Liver (tissue), 9 donors: Measurements from ENCODE around the gene STOML1. TPM values are rescaled to one million over a fixed set of nuclear protein-coding genes. Genes with fewer than 3 reads are reported as not detected.

Experiments used
- DNase-seq: peaks from one replicate; pipeline ENCODE4 v3.0.0-alpha.2; 2017; ENCODE audit warnings: low spot score
- H3K27ac ChIP-seq, 2 donors: one replicate each; pipeline ENCODE4 v1.7.0; 2013; ENCODE audit warnings: inconsistent platforms in 2 of 2, low read length in 2 of 2, control low read depth in 1 of 2, low read depth in 1 of 2, mild to moderate bottlenecking in 1 of 2
- H3K27me3 ChIP-seq, 4 donors: one replicate each; pipeline versions ENCODE4 v1.6.1 to v1.7.0; 2013; ENCODE audit warnings: low read length in 3 of 4, inconsistent platforms in 1 of 4, mild to moderate bottlenecking in 1 of 4, moderate library complexity in 1 of 4; ENCODE audit not compliant: control insufficient read depth in 4 of 4, insufficient read depth in 4 of 4
- H3K36me3 ChIP-seq, 4 donors: one replicate each; pipeline versions ENCODE4 v1.6.1 to v1.7.0; 2013; ENCODE audit warnings: low read length in 3 of 4, mild to moderate bottlenecking in 3 of 4, low read depth in 1 of 4, moderate library complexity in 1 of 4; ENCODE audit not compliant: control insufficient read depth in 4 of 4, insufficient read depth in 3 of 4
- H3K4me1 ChIP-seq, 4 donors: one replicate each; pipeline versions ENCODE4 v1.6.1 to v1.7.0; 2013; ENCODE audit warnings: low read length in 3 of 4, mild to moderate bottlenecking in 3 of 4, moderate library complexity in 1 of 4; ENCODE audit not compliant: control insufficient read depth in 4 of 4, insufficient read depth in 4 of 4
- H3K4me3 ChIP-seq, 3 donors: one replicate each; pipeline versions ENCODE4 v1.6.1 to v1.7.0; 2013; ENCODE audit warnings: low read length in 3 of 3, control low read depth in 1 of 3, low read depth in 1 of 3, mild to moderate bottlenecking in 1 of 3
- H3K9ac ChIP-seq, 2 donors: one replicate each; pipeline ENCODE4 v1.7.0; 2013; ENCODE audit warnings: low read length in 2 of 2, mild to moderate bottlenecking in 2 of 2, moderate library complexity in 2 of 2, control low read depth in 1 of 2, low read depth in 1 of 2
- H3K9me3 ChIP-seq, 4 donors: one replicate each; pipeline versions ENCODE4 v1.6.1 to v1.7.0; 2013; ENCODE audit warnings: low read length in 3 of 4; ENCODE audit not compliant: control insufficient read depth in 4 of 4
- EGR1 ChIP-seq, 2 donors: IDR thresholded peaks; 2 replicates each; pipeline ENCODE4 v1.6.1; 2016 to 2018; ENCODE audit warnings: antibody characterized with exemption in 2 of 2, low read depth in 2 of 2
- FOXA1 ChIP-seq: IDR thresholded peaks from 2 replicates; pipeline ENCODE4 v1.6.1; 2016; ENCODE audit warnings: antibody characterized with exemption
- FOXA2 ChIP-seq: IDR thresholded peaks from 2 replicates; pipeline ENCODE4 v1.6.1; 2016; ENCODE audit warnings: antibody characterized with exemption
- GABPA ChIP-seq, 2 donors: IDR thresholded peaks in 1 of 2; conservative IDR thresholded peaks in 1 of 2; 2 replicates each; pipeline ENCODE4 v1.6.1; 2016; ENCODE audit warnings: antibody characterized with exemption in 2 of 2, mild to moderate bottlenecking in 1 of 2, moderate library complexity in 1 of 2
- HNF4A ChIP-seq, 2 donors: conservative IDR thresholded peaks; 2 replicates each; pipeline ENCODE4 v1.6.1; 2016; ENCODE audit warnings: antibody characterized with exemption in 2 of 2, mild to moderate bottlenecking in 2 of 2
- HNF4G ChIP-seq: IDR thresholded peaks from 2 replicates; pipeline ENCODE4 v1.6.1; 2016; ENCODE audit warnings: antibody characterized with exemption
- JUND ChIP-seq, 2 donors: IDR thresholded peaks; 2 replicates each; pipeline ENCODE4 v1.6.1; 2016; ENCODE audit warnings: antibody characterized with exemption in 2 of 2
- NR2F2 ChIP-seq: IDR thresholded peaks from 2 replicates; pipeline ENCODE4 v1.6.1; 2016; ENCODE audit warnings: antibody characterized with exemption
- RAD21 ChIP-seq, 2 donors: IDR thresholded peaks; 2 replicates each; pipeline ENCODE4 v1.6.1; 2016; ENCODE audit warnings: antibody characterized with exemption in 2 of 2, mild to moderate bottlenecking in 2 of 2
- RXRA ChIP-seq, 2 donors: IDR thresholded peaks; 2 replicates each; pipeline ENCODE4 v1.6.1; 2017 to 2018; ENCODE audit warnings: antibody characterized with exemption in 2 of 2, mild to moderate bottlenecking in 1 of 2
- SP1 ChIP-seq: IDR thresholded peaks from 2 replicates; pipeline ENCODE4 v1.6.1; 2018; ENCODE audit warnings: antibody characterized with exemption, mild to moderate bottlenecking
- YY1 ChIP-seq: IDR thresholded peaks from 2 replicates; pipeline ENCODE4 v1.6.1; 2016; ENCODE audit warnings: antibody characterized with exemption, mild to moderate bottlenecking
- WGBS: extraction: QIAGEN DNeasy Blood & Tissue Kit; methylation state at CpG from one replicate; pipeline ENCODE4 v1.1.7; 2013; 5-methylcytosine and 5-hydroxymethylcytosine counted together
- polyA plus RNA-seq, 2 donors: library from polyadenylated mRNA; stranded (reverse) in 1 of 2; unstranded in 1 of 2; fragments of 200-250 nt in 1 of 2; fragments of >200 nt in 1 of 2; fragmentation: Nextera tagmentation in 1 of 2; extraction: Ambion mirVana in 1 of 2; gene quantifications; one replicate each; pipeline versions ENCODE4 v1.2.1 to v1.2.3, GENCODE V29; 2013 to 2015
- total RNA-seq, 2 donors: library from RNA; depleted of rRNA; stranded (reverse); fragments of >200 nt; gene quantifications; one replicate each; pipeline ENCODE4 v1.2.3, GENCODE V29; 2014
- TF ChIP-seq, protein P1 (sequence below): IDR thresholded peaks from 2 replicates; pipeline ENCODE4 v1.6.1; 2016; ENCODE audit warnings: antibody characterized with exemption
- TF ChIP-seq, protein P2 (sequence below): IDR thresholded peaks from 2 replicates; pipeline ENCODE4 v1.6.1; 2016; ENCODE audit warnings: antibody characterized with exemption, mild to moderate bottlenecking
- TF ChIP-seq, protein P3 (sequence below): IDR thresholded peaks from 2 replicates; pipeline ENCODE4 v1.6.1; 2016; ENCODE audit warnings: antibody characterized with exemption
- TF ChIP-seq, protein P4 (sequence below): IDR thresholded peaks from 2 replicates; pipeline ENCODE4 v1.6.1; 2016; ENCODE audit warnings: antibody characterized with exemption
- TF ChIP-seq, protein P5 (sequence below): fragments of 150-350 bp; IDR thresholded peaks from 2 replicates; pipeline ENCODE4 v1.5.1; 2017; ENCODE audit warnings: improper control_type of control experiment, low read depth, low read length; ENCODE audit not compliant: missing input control
- donor health status: healthy.
- donor health status: healthy.
- donor health status: healthy.
- donor health status: healthy.
- donor health status: healthy.

STOML1 gene
- total and polyA plus RNA-seq, 4 donors, result 5.4 to 9.4 (median 6.4) TPM

DNA sequence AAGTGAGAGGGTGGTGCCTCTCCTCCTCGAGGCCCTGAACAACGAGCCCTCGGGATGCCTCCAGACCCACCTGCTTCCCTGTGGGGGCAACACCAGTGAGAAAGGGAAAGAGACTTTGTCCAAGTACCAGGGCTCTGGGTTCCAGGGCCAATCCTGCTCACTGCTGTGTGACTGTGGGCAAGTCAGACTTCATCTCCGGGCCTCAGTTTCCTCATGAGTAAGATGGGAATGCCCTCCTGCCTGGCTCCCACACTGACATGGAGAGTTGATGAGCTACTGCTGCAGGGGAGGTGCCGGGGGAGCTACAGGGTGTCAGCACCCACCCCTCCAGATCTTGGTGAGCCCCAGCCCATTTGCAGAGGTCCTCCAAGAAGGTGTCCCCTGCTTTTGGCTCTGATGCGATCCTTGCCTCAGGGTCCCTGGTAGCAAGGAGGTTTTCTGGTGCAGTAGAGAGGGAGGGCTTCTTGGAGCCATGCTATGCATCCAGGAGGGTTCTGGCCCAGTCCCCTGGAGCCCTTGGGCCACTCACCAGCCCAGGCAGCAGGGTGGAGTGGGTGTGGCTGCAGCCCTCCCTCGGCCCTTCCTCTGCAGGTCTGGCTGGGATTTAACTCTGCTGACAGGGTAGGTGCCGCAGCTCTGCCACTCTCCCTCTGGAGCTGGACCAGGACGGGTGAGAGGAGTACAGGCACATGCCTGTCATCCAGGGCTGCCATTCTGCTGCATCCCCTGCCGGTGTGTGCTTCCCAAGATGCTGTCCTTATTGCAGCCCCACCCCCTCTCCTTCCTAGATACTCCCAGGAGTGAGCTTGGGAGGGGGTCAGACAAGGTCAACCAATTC lies 39.0 kb downstream of the STOML1 start:
- no peak for DNase-seq

More for the DNA sequence above, 39.0 kb downstream of the STOML1 start:
- TF ChIP-seq HNF4G (no peak), YY1 (no peak), SP1 (no peak), NR2F2 (no peak), HNF4A (conservative IDR thresholded peaks at IDR 0.05) (no peak), RXRA (IDR thresholded peaks at IDR 0.05) (no peak), RAD21 (IDR thresholded peaks at IDR 0.05) (no peak), FOXA1 (no peak), GABPA (IDR thresholded peaks at IDR 0.05 in 1 of 2, conservative IDR thresholded peaks at IDR 0.05 in 1 of 2) (no peak), JUND (IDR thresholded peaks at IDR 0.05) (no peak), FOXA2 (no peak), EGR1 (IDR thresholded peaks at IDR 0.05; ENCODE audit: low read depth in 2 of 2) (no peak)
- TF ChIP-seq, protein P1, sequence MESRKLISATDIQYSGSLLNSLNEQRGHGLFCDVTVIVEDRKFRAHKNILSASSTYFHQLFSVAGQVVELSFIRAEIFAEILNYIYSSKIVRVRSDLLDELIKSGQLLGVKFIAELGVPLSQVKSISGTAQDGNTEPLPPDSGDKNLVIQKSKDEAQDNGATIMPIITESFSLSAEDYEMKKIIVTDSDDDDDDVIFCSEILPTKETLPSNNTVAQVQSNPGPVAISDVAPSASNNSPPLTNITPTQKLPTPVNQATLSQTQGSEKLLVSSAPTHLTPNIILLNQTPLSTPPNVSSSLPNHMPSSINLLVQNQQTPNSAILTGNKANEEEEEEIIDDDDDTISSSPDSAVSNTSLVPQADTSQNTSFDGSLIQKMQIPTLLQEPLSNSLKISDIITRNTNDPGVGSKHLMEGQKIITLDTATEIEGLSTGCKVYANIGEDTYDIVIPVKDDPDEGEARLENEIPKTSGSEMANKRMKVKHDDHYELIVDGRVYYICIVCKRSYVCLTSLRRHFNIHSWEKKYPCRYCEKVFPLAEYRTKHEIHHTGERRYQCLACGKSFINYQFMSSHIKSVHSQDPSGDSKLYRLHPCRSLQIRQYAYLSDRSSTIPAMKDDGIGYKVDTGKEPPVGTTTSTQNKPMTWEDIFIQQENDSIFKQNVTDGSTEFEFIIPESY, result no peak
- TF ChIP-seq, protein P2, sequence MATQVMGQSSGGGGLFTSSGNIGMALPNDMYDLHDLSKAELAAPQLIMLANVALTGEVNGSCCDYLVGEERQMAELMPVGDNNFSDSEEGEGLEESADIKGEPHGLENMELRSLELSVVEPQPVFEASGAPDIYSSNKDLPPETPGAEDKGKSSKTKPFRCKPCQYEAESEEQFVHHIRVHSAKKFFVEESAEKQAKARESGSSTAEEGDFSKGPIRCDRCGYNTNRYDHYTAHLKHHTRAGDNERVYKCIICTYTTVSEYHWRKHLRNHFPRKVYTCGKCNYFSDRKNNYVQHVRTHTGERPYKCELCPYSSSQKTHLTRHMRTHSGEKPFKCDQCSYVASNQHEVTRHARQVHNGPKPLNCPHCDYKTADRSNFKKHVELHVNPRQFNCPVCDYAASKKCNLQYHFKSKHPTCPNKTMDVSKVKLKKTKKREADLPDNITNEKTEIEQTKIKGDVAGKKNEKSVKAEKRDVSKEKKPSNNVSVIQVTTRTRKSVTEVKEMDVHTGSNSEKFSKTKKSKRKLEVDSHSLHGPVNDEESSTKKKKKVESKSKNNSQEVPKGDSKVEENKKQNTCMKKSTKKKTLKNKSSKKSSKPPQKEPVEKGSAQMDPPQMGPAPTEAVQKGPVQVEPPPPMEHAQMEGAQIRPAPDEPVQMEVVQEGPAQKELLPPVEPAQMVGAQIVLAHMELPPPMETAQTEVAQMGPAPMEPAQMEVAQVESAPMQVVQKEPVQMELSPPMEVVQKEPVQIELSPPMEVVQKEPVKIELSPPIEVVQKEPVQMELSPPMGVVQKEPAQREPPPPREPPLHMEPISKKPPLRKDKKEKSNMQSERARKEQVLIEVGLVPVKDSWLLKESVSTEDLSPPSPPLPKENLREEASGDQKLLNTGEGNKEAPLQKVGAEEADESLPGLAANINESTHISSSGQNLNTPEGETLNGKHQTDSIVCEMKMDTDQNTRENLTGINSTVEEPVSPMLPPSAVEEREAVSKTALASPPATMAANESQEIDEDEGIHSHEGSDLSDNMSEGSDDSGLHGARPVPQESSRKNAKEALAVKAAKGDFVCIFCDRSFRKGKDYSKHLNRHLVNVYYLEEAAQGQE, result no peak
- TF ChIP-seq, protein P3, sequence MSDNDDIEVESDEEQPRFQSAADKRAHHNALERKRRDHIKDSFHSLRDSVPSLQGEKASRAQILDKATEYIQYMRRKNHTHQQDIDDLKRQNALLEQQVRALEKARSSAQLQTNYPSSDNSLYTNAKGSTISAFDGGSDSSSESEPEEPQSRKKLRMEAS, result no peak
- TF ChIP-seq, protein P4, sequence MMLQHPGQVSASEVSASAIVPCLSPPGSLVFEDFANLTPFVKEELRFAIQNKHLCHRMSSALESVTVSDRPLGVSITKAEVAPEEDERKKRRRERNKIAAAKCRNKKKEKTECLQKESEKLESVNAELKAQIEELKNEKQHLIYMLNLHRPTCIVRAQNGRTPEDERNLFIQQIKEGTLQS, result no peak
- TF ChIP-seq, protein P5, sequence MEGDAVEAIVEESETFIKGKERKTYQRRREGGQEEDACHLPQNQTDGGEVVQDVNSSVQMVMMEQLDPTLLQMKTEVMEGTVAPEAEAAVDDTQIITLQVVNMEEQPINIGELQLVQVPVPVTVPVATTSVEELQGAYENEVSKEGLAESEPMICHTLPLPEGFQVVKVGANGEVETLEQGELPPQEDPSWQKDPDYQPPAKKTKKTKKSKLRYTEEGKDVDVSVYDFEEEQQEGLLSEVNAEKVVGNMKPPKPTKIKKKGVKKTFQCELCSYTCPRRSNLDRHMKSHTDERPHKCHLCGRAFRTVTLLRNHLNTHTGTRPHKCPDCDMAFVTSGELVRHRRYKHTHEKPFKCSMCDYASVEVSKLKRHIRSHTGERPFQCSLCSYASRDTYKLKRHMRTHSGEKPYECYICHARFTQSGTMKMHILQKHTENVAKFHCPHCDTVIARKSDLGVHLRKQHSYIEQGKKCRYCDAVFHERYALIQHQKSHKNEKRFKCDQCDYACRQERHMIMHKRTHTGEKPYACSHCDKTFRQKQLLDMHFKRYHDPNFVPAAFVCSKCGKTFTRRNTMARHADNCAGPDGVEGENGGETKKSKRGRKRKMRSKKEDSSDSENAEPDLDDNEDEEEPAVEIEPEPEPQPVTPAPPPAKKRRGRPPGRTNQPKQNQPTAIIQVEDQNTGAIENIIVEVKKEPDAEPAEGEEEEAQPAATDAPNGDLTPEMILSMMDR, result no peak
- H3K9me3 ChIP-seq, result no peaks in the 10 kb centered on the region
- no peak overlapping the region for H3K9ac ChIP-seq
- WGBS, result 91% methylated on average over 10 of the region's 10 CpGs
- H3K4me1 ChIP-seq, result no peaks in the 10 kb centered on the region
- H3K36me3 ChIP-seq, result no peaks in the 10 kb centered on the region
- no peak overlapping the region for H3K27ac ChIP-seq
- peaks cover 0 to 3% (median 0%) of the 10 kb centered on the region in 4 donors for H3K27me3 ChIP-seq
- no peak overlapping the region for H3K4me3 ChIP-seq
